ENCODE results near the gene CTSA. TPM values are rescaled to one million over a fixed set of nuclear protein-coding genes. Genes with fewer than 3 reads are reported as not detected.

Gene CTSA
- total and polyA plus RNA-seq, 2 of the 4 experiments (the other 2 are of a cell fraction): 19.0 to 312 TPM

- 95% methylated on average over 7 of the region's 20 CpGs; no CpG with 5 or more reads in 1 of the 2 experiments for WGBS, 2 experiments (ENCODE audit: extremely low coverage in 2 of 2, insufficient read length in 1 of 2)
- dilution Hi-C loops (cut with HindIII; ENCODE audit: low sequenced_read_pairs, unreplicated experiment) (no loop called here), in situ Hi-C loops (cut with MboI; ENCODE audit: low sequenced_read_pairs) (no loop called here), intact Hi-C loops (cut with micrococcal nuclease) (no loop called here)
- no peak overlapping the region for H3K23ac ChIP-seq (ENCODE audit: low read depth, low read length)
- no peak overlapping the region for H4K5ac ChIP-seq (ENCODE audit: low read depth, low read length)
- no peak overlapping the region for H2BK5ac ChIP-seq (ENCODE audit: low read depth, low read length, poor library complexity, severe bottlenecking)
- H3K4me3 ChIP-seq (ENCODE audit: insufficient read depth, low read depth, low read length): no peak overlapping the region
- H2BK120ac ChIP-seq (ENCODE audit: low read depth, low read length): no peak overlapping the region
- H3K79me1 ChIP-seq (ENCODE audit: low read depth in 1 of 2, low read length in 2 of 2): no peaks in the 10 kb centered on the region; a peak in 1 of 4 replicates
- ChIA-PET CTCF (interaction anchor here (0.6 kb wide), 1 partner anchor 24 kb away, joined by 4 read pairs; no protein-coding TSS in a partner anchor), POLR2A (ENCODE audit: unreplicated experiment) (no interaction called here)
- no peak overlapping the region for H3K27ac ChIP-seq (ENCODE audit: insufficient read depth, low read length)
- H2AK5ac ChIP-seq (ENCODE audit: low read depth, low read length): no peak overlapping the region
- no peak for TF ChIP-seq BHLHE40 (IDR thresholded peaks at IDR 0.05; ENCODE audit: low read depth, low read length)
- TF ChIP-seq NFE2L2 (IDR thresholded peaks at IDR 0.05; ENCODE audit: low read depth, low read length): no peak
- TF ChIP-seq ELK1 (IDR thresholded peaks at IDR 0.05; ENCODE audit: borderline replicate concordance, low read depth, low read length): no peak
- no peak for TF ChIP-seq SMC3 (IDR thresholded peaks at IDR 0.05; ENCODE audit: low read depth, low read length)
- no peak for TF ChIP-seq CTCF (conservative IDR thresholded peaks at IDR 0.05; ENCODE audit: low read depth, low read length)
- no peak for TF ChIP-seq MAZ (IDR thresholded peaks at IDR 0.05; ENCODE audit: borderline replicate concordance, low read depth, low read length)
- no peak for TF ChIP-seq CHD1 (IDR thresholded peaks at IDR 0.05; ENCODE audit: low read depth, low read length)
- TF ChIP-seq MXI1 (IDR thresholded peaks at IDR 0.05; ENCODE audit: borderline replicate concordance, low read depth, low read length): no peak
- no peak for TF ChIP-seq CEBPB (IDR thresholded peaks at IDR 0.05; ENCODE audit: low read depth, low read length)
- TF ChIP-seq POLR2A (IDR thresholded peaks at IDR 0.05; ENCODE audit: low read depth, low read length): no peak
- no peak for TF ChIP-seq FOS (IDR thresholded peaks at IDR 0.05; ENCODE audit: low read depth, low read length)
- no peak for TF ChIP-seq USF2 (IDR thresholded peaks at IDR 0.05; ENCODE audit: low read depth, low read length)
- no peak for TF ChIP-seq RFX5 (IDR thresholded peaks at IDR 0.05; ENCODE audit: low read depth, low read length)
- no peak overlapping the region for H3K18ac ChIP-seq (ENCODE audit: low read depth, low read length)
- H3K4ac ChIP-seq (ENCODE audit: low read depth, low read length): no peak overlapping the region
- H4K20me1 ChIP-seq (ENCODE audit: insufficient read depth, low read length): peaks cover 7% of the 10 kb centered on the region; the same call in 1 of the 2 replicates
- no peak overlapping the region for H2AK9ac ChIP-seq (replicated peaks; ENCODE audit: low read depth, low read length, poor library complexity)
- H3K36me3 ChIP-seq (ENCODE audit: control insufficient read depth, insufficient read depth, low read length): peaks cover 84% of the 10 kb centered on the region
- no peaks in the 10 kb centered on the region for H3K4me1 ChIP-seq (ENCODE audit: control insufficient read depth, insufficient read depth, low read length)
- ATAC-seq (ENCODE audit: low read depth) (no peak), DNase-seq (no peak)
- no peak overlapping the region for H4K91ac ChIP-seq (ENCODE audit: insufficient read depth, low read depth, low read length)
- no peak overlapping the region for H2AFZ ChIP-seq (replicated peaks; ENCODE audit: low read length, poor library complexity)
- H3K4me2 ChIP-seq (ENCODE audit: low read depth, low read length): no peak overlapping the region
- 0 out of 2 replicates have a peak, but pooled peaks cover 3% of the 10 kb centered on the region for H3K9me1 ChIP-seq (ENCODE audit: insufficient read depth, low read length)
- H3K9ac ChIP-seq (ENCODE audit: low read depth, low read length): no peak overlapping the region
- H2BK15ac ChIP-seq (ENCODE audit: low read depth, low read length): no peak overlapping the region
- H3K27me3 ChIP-seq (ENCODE audit: control insufficient read depth, insufficient read depth, low read length): no peaks in the 10 kb centered on the region
- H3K56ac ChIP-seq (ENCODE audit: extremely low read depth, insufficient read depth, low read length): no peak overlapping the region
- H3K14ac ChIP-seq (replicated peaks; ENCODE audit: low read depth, low read length): no peak overlapping the region
- no peaks in the 10 kb centered on the region for H3K9me3 ChIP-seq (ENCODE audit: control insufficient read depth, insufficient read depth, low read length)
- H2BK20ac ChIP-seq (ENCODE audit: low read depth, low read length): no peak overlapping the region
- BruUV-seq (replicated peaks): no TSS peak
- no peak overlapping the region for H4K8ac ChIP-seq (ENCODE audit: low read depth in 2 of 2, low read length in 2 of 2)
Measured at GRCh38 chr20:45946149-45946970, 55.2 kb downstream of the CTSA start.
